ENCODE measurements around the gene TBC1D21.

Gene TBC1D21

GRCh38 chr15:73881579-73882320 lies 8.4 kb downstream of the TBC1D21 start:
- no peak overlapping the region for H3K4me3 ChIP-seq (ENCODE audit: low read depth, low read length)
- TF ChIP-seq CTCF (IDR thresholded peaks at IDR 0.05; ENCODE audit: low read depth, low read length) = no peak

- TF ChIP-seq CTCF (IDR thresholded peaks at IDR 0.05; ENCODE audit: low read depth, low read length) = no peak
- no peak overlapping the region for H3K4me3 ChIP-seq (ENCODE audit: low read depth, low read length)
Measured at GRCh38 chr15:73882761-73883419, 9.5 kb downstream of the TBC1D21 start.

- H3K4me3 ChIP-seq (ENCODE audit: low read depth, low read length) = no peak overlapping the region
- TF ChIP-seq CTCF (IDR thresholded peaks at IDR 0.05; ENCODE audit: low read depth, low read length) = no peak
Measured at GRCh38 chr15:73884159-73884558, 10.8 kb downstream of the TBC1D21 start.

GRCh38 chr15:73885954-73886700 lies 12.8 kb downstream of the TBC1D21 start:
- no peak overlapping the region for H3K4me3 ChIP-seq (ENCODE audit: low read depth, low read length)
- no peak for TF ChIP-seq CTCF (IDR thresholded peaks at IDR 0.05; ENCODE audit: low read depth, low read length)

- no peak overlapping the region for H3K4me3 ChIP-seq (ENCODE audit: low read depth, low read length)
- no peak for TF ChIP-seq CTCF (IDR thresholded peaks at IDR 0.05; ENCODE audit: low read depth, low read length)
Measured at GRCh38 chr15:73886717-73887345, 13.5 kb downstream of the TBC1D21 start.

- no peak for TF ChIP-seq CTCF (IDR thresholded peaks at IDR 0.05; ENCODE audit: low read depth, low read length)
- no peak overlapping the region for H3K4me3 ChIP-seq (ENCODE audit: low read depth, low read length)
Measured at GRCh38 chr15:73887481-73887880, 14.1 kb downstream of the TBC1D21 start.
